NT2/D1 (cell line): Measurements from ENCODE around the gene ZFR2.
"Not testable (repeated sequence)": the region's sequence is repeated elsewhere in the genome, so short reads cannot be mapped to it uniquely, and the experiment has no call there.

ENCODE experiments used
- DNase-seq: peaks from one replicate; pipeline ENCODE4 v3.0.0-alpha.2; 2011; ENCODE audit warnings: low read depth, low spot score
- H3K27me3 ChIP-seq: 2 replicates; pipeline ENCODE4 v1.6.0; 2011; ENCODE audit warnings: mild to moderate bottlenecking; ENCODE audit not compliant: insufficient read length, insufficient read depth
- H3K36me3 ChIP-seq: 2 replicates; pipeline ENCODE4 v1.6.1; 2011; ENCODE audit warnings: mild to moderate bottlenecking, low read length, mixed read lengths; ENCODE audit not compliant: insufficient read depth, insufficient read length
- H3K4me1 ChIP-seq: 2 replicates; pipeline ENCODE4 v1.5.1; 2011; ENCODE audit not compliant: insufficient read depth, insufficient read length
- H3K4me3 ChIP-seq: 2 replicates; pipeline ENCODE4 v1.5.1; 2011; ENCODE audit warnings: low read depth; ENCODE audit not compliant: insufficient read length
- H3K9ac ChIP-seq: 2 replicates; pipeline ENCODE4 v1.6.0; 2011; ENCODE audit warnings: low read depth; ENCODE audit not compliant: insufficient read length
- H3K9me3 ChIP-seq: 2 replicates; pipeline ENCODE4 v1.5.1; 2011; ENCODE audit warnings: mild to moderate bottlenecking, low read length; ENCODE audit not compliant: insufficient read depth
- SUZ12 ChIP-seq: IDR thresholded peaks from 2 replicates; pipeline ENCODE4 v1.6.1; 2011; ENCODE audit not compliant: insufficient read length, insufficient read depth; ENCODE audit errors: extremely low read depth
- YY1 ChIP-seq: IDR thresholded peaks from 2 replicates; pipeline ENCODE4 v1.6.1; 2011; ENCODE audit not compliant: insufficient read length, insufficient read depth
- ZNF274 ChIP-seq: IDR thresholded peaks from 2 replicates; pipeline ENCODE4 v1.6.1; 2011; ENCODE audit warnings: mild to moderate bottlenecking, low read depth, low read length

The ZFR2 gene

GRCh38 chr19:3766520-3766919 is 102.3 kb downstream of the ZFR2 start:
- Histone ChIP-seq H3K27me3 (no peaks in the 10 kb centered on the region), H3K9me3 (no peaks in the 10 kb centered on the region), H3K9ac (no peak overlapping the region), H3K4me1 (peaks cover 18% of the 10 kb centered on the region), H3K36me3 (peaks cover 35% of the 10 kb centered on the region), H3K4me3 (no peak overlapping the region)
- TF ChIP-seq ZNF274 (no peak), YY1 (no peak), SUZ12 (no peak)
- DNase-seq = no peak

- not testable (repeated sequence) for H3K27me3 ChIP-seq, H3K4me3 ChIP-seq, H3K9me3 ChIP-seq, H3K9ac ChIP-seq, DNase-seq
- Histone ChIP-seq H3K4me1 (peaks cover 14% of the 10 kb centered on the region), H3K36me3 (peaks cover 35% of the 10 kb centered on the region)
Measured at GRCh38 chr19:3765757-3766156, 103.1 kb downstream of the ZFR2 start.

- H3K4me1 ChIP-seq = peaks cover 14% of the 10 kb centered on the region
- no peaks in the 10 kb centered on the region for H3K9me3 ChIP-seq
- H3K36me3 ChIP-seq = peaks cover 36% of the 10 kb centered on the region
- peak overlapping the region; percentile 8 for H3K9ac ChIP-seq
- H3K4me3 ChIP-seq = no peak overlapping the region
- H3K27me3 ChIP-seq = no peaks in the 10 kb centered on the region
- TF ChIP-seq SUZ12 (no peak), YY1 (no peak), ZNF274 (no peak)
- no peak for DNase-seq
Measured at GRCh38 chr19:3765121-3765520, 103.7 kb downstream of the ZFR2 start.

GRCh38 chr19:3762501-3763459 is 106.1 kb downstream of the ZFR2 start, which contains the start of gene MRPL54:
Gene MRPL54 (plus strand): TSS chr19:3762682. CDS start chr19:3762701, 19 bp downstream.
- Histone ChIP-seq H3K4me3 (peak within 1 kb of the TSS; percentile 96), H3K27me3 (no peaks in the 10 kb centered on the region), H3K36me3 (peaks cover 42% of the 10 kb centered on the region), H3K9me3 (no peaks in the 10 kb centered on the region), H3K4me1 (peaks cover 4% of the 10 kb centered on the region), H3K9ac (peak within 1 kb of the TSS; percentile 99)
- peak; percentile 57 for TF ChIP-seq YY1
- TF ChIP-seq ZNF274 = no peak
- peak; percentile 98 for DNase-seq

- no peak for TF ChIP-seq ZNF274
- no peak for TF ChIP-seq SUZ12
- TF ChIP-seq YY1 = no peak
- H3K4me1 ChIP-seq = peaks cover 4% of the 10 kb centered on the region
- H3K27me3 ChIP-seq = no peaks in the 10 kb centered on the region
- DNase-seq = no peak
- peak overlapping the region; percentile 99 for H3K9ac ChIP-seq
- no peaks in the 10 kb centered on the region for H3K9me3 ChIP-seq
- peaks cover 42% of the 10 kb centered on the region for H3K36me3 ChIP-seq
- H3K4me3 ChIP-seq = peak overlapping the region; percentile 93
Measured at GRCh38 chr19:3762130-3762473, 106.7 kb downstream of the ZFR2 start.

GRCh38 chr19:3761382-3762129 is 107.3 kb downstream of the ZFR2 start, which contains the start of gene APBA3:
Gene APBA3 (minus strand): TSS chr19:3761692. CDS start chr19:3760264, 1,428 bp downstream.
- TF ChIP-seq YY1 (no peak), ZNF274 (no peak), SUZ12 (no peak)
- H3K36me3 ChIP-seq = peaks cover 41% of the 10 kb centered on the region
- no peaks in the 10 kb centered on the region for H3K27me3 ChIP-seq
- DNase-seq = peak; percentile 88
- H3K4me1 ChIP-seq = peaks cover 4% of the 10 kb centered on the region
- H3K9ac ChIP-seq = peak within 1 kb of the TSS; percentile 99
- no peaks in the 10 kb centered on the region for H3K9me3 ChIP-seq
- peak within 1 kb of the TSS; percentile 96 for H3K4me3 ChIP-seq

- no peak for TF ChIP-seq SUZ12
- TF ChIP-seq YY1 = no peak
- no peak for TF ChIP-seq ZNF274
- no peak for DNase-seq
- Histone ChIP-seq H3K9ac (peak overlapping the region; percentile 97), H3K9me3 (no peaks in the 10 kb centered on the region), H3K27me3 (no peaks in the 10 kb centered on the region), H3K36me3 (peaks cover 38% of the 10 kb centered on the region), H3K4me1 (peaks cover 4% of the 10 kb centered on the region), H3K4me3 (peak overlapping the region; percentile 96)
Measured at GRCh38 chr19:3760871-3761361, 107.9 kb downstream of the ZFR2 start.
